Measurements from ENCODE around the gene BGLAP.

DNA sequence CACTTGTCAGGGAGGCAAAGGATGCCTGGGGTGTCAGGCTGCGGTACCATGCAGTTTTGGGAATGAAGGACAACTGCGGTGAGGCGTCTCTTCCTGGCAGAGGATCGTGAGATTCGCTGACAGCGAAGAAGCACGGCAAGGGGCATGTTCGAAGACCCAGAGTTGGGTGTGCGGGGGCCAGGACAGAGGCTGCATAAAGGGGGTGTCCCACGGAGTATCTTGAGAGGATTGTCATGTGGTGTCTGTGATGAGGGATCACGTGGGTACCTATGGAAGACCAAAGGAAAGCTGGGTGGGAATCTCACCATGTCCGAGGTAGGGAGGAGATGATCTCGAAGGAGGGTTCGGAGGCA, 47.7 kb upstream of the BGLAP start:
- TF ChIP-seq CTCF (IDR thresholded peaks at IDR 0.05; ENCODE audit: insufficient read depth, low read depth, low read length) (no peak), EZH2 (IDR thresholded peaks at IDR 0.05; ENCODE audit: insufficient read depth, low read length) (no peak)
